Stimulated activated CD8-positive, alpha-beta memory T cell treated with anti-CD3 and anti-CD28 coated beads, Interleukin-15, amount 100 ng/mL, for 24 hours (primary cell): Measurements from ENCODE around the gene TOPAZ1.
"Not testable (repeated sequence)": the region's sequence is repeated elsewhere in the genome, so short reads cannot be mapped to it uniquely, and the experiment has no call there.

Experiments used
- DNase-seq: peaks from one replicate; pipeline ENCODE4 v3.0.0-alpha.2; 2020; ENCODE audit warnings: low read depth

The TOPAZ1 gene

GRCh38 chr3:44330444-44330843, 88.8 kb downstream of the TOPAZ1 start:
- DNase-seq, result no peak

GRCh38 chr3:44334326-44334725, 92.6 kb downstream of the TOPAZ1 start:
- no peak for DNase-seq

DNA sequence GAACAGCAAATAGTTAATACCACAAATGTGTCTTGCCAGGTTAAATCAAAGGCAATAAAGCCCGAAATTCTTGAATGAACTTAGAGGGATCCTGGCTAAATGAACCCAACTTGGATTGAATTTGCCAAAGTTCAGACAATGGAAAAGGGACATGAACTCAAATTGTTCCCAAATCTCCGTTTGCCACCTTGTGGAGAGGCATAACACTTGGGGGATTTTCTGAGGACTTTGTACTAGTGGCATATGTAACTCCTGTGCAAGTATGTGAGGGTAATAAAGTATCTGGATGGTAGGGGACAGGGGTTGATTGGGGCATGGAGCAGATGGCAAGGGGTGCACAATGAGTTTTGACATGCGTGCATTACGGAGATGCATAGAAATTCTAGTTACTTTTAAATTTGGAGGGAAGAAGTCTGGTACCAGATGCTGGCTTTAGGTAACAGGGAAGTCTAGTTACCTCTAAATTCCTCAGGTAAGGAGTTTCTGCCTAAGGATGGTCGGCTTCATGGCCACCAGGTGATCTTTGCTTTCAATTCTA, 95.6 kb downstream of the TOPAZ1 start:
- no peak for DNase-seq

GRCh38 chr3:44338010-44338827, 96.5 kb downstream of the TOPAZ1 start, which contains the start of gene TCAIM:
TCAIM (plus strand) TSS chr3:44338766; CDS start chr3:44354783, 16,017 bp downstream.
- DNase-seq, result peak; percentile 96

- DNase-seq, result no peak
Observed at GRCh38 chr3:44338828-44339127, 97.1 kb downstream of the TOPAZ1 start.

DNA sequence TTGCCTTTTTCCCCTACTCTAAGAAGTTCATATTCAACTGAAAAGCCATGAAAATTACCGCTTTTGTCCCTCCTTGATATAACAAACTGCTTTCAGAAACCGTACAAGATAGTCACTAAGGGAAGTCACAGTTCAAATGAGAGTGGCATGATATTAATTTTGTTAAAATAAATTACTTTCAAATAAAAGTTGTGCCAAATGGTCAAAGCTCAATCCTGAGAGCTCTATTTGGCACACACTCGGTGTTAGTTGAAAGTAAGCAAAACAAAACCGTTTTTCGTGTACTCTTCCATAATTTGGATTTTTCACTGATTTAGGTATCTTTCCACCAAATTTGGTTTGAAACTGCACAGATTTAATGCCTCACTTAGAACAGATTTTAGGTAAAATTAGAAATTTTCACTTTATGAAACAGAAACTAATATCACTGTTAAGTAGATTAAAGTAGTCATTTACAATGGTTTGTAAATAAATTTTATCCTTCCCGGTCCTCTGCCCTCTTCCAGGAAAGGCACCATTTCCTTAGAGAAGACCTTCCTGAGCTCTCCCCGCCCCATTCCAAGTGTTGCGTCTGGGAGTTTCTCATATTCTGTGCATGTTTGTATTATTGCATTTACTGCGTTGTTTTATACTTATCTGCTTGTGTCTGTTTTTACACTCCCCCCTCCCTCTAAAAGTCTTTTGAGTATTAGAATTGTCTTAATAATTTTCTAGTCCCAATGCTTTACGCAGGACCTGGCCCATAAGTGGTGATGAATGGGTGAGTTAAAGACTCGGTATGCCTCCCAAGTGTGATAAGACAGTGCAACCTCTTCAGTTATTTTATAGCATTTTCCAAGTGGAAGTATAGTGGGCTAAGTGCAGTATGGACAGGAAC, 97.7 kb downstream of the TOPAZ1 start:
- DNase-seq, result no peak

DNA sequence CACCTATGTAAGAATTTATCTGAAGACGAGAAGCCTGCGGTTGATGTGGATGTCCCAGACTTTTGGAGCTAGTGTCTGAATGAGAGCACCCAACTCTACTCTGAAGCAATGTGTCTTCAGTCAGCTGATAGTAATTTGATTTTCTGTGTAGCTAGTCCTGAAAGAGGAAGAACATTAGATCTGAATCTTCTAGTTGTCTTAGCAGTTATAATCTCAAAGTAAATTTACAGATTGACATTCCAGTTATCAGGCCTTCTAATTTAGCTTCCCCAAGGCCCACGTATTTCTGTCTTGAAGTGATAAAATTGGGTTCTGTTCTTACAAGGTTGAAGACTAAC, 98.3 kb downstream of the TOPAZ1 start:
- DNase-seq, result no peak

- no peak for DNase-seq
Observed at GRCh38 chr3:44342176-44342790, 100.6 kb downstream of the TOPAZ1 start.

DNA sequence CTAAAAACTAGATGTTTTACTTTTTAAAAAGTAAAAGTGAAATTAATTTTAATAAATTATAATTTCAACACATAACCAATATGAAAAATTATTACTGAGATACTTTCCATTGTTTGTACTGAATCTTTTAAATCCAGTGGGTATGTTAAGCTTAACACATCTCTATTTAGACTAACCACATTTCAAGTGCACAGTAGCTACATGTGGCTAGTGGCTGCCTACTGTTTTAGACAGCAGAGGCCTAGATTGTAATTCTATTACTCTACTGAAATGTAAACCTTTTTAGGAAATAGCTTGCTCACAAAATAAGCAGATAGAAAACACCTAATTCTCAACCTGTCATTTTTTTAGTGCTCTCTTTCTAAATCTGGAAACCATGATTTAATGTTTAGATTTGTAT, 101.7 kb downstream of the TOPAZ1 start:
- no peak for DNase-seq

GRCh38 chr3:44346590-44346989, 104.9 kb downstream of the TOPAZ1 start:
- DNase-seq, result not testable (repeated sequence)

GRCh38 chr3:44348993-44349392, 107.3 kb downstream of the TOPAZ1 start:
- DNase-seq, result no peak

GRCh38 chr3:44353355-44353924, 111.8 kb downstream of the TOPAZ1 start:
- DNase-seq, result no peak

GRCh38 chr3:44355362-44356033, 113.8 kb downstream of the TOPAZ1 start:
- DNase-seq, result no peak

GRCh38 chr3:44359146-44359751, 117.6 kb downstream of the TOPAZ1 start:
- no peak for DNase-seq

GRCh38 chr3:44363591-44363990, 121.9 kb downstream of the TOPAZ1 start:
- DNase-seq, result no peak

- DNase-seq, result no peak
Observed at GRCh38 chr3:44365952-44366351, 124.3 kb downstream of the TOPAZ1 start.

DNA sequence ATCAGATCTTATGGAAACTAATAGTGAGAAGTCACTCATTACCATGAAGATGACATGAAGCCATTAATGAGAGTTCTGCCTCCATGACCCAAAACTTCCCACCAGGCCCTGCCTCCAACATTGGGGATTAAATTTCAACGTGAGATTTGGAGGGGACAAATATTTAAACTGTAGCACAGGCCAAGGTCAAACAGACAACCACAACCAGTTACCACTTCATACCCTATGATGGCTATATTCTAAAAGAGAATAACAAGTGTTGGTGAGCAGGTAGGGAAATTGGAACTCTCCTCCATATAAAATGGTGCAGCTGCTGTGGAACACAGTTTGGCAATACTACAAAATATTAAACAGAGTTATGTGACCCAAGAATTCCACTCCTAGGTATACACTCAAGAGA, 133.8 kb downstream of the TOPAZ1 start:
- no peak for DNase-seq
